ENCODE data around the gene KRTAP5-2. TPM values are rescaled to one million over a fixed set of nuclear protein-coding genes. Genes with fewer than 3 reads are reported as not detected.

Gene KRTAP5-2
- total and polyA plus RNA-seq, 8 donors: not detected

DNA sequence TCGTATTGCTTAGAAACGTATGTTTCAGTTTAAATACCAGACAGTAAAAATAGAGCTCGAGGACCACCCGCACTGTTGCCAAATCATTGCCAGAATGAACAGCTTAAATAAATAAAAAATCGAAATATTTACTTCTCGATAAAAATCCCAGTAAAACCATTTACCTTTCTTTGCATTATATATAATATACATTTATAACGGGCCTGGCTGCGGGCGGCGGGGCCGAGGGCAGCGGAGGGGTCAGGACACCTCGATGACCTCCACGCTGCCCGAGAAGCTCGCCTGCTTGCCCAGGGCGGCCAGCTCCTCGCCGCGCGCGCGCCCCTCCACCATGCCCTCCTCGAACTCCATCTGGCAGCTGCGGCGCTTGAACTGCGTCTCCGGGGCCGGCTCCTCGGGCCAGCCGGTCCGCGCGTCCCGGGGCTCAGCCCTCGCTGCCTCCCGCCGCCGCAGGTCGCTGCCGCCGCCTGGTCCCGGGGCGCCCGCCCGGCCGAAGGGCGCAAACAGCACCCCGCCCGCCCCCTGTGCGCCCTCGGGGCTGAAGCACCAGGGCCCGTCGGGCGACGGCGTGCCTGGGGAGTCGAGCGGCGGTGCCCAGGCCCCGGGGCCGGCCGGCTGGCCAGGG, 41.7 kb downstream of the KRTAP5-2 start:
- ATAC-seq (no peak), DNase-seq (peak in 1 of 4 donors; percentile 71)
- intact Hi-C loops (cut with DNase I): no loop called here
- H3K4me1 ChIP-seq: peaks cover 12 to 26% of the 10 kb centered on the region in 2 donors
- TF ChIP-seq, protein P1, sequence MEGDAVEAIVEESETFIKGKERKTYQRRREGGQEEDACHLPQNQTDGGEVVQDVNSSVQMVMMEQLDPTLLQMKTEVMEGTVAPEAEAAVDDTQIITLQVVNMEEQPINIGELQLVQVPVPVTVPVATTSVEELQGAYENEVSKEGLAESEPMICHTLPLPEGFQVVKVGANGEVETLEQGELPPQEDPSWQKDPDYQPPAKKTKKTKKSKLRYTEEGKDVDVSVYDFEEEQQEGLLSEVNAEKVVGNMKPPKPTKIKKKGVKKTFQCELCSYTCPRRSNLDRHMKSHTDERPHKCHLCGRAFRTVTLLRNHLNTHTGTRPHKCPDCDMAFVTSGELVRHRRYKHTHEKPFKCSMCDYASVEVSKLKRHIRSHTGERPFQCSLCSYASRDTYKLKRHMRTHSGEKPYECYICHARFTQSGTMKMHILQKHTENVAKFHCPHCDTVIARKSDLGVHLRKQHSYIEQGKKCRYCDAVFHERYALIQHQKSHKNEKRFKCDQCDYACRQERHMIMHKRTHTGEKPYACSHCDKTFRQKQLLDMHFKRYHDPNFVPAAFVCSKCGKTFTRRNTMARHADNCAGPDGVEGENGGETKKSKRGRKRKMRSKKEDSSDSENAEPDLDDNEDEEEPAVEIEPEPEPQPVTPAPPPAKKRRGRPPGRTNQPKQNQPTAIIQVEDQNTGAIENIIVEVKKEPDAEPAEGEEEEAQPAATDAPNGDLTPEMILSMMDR (IDR thresholded peaks at IDR 0.05): no peak
- peaks cover 0 to 58% of the 10 kb centered on the region in 2 donors for H3K27me3 ChIP-seq
- H3K4me3 ChIP-seq: no peak overlapping the region
- no peak overlapping the region for H3K27ac ChIP-seq
- peaks cover 0 to 14% of the 10 kb centered on the region in 2 donors for H3K36me3 ChIP-seq
- H3K9me3 ChIP-seq: no peaks in the 10 kb centered on the region

DNA sequence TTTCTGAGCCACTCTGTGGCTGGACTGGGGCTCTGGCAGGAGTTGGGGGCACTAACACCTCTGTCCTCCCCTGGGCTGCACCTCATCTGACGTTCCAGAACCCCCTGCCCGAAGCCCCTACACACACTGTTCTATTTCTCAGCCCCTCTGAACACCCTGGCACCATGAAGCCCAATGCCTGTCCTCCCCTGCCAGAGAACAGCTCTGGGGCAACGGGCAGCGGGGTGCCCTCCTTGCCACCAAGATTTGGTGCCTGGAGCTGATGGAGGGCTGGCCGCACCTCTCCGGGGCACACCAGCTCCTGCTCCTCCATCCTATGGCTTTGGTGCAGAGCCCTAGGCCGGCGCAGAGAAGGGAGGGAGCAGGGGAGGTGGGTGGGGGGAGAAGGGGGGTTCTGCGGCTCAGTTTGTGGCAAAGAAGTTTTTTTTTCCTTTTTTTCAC, 42.4 kb downstream of the KRTAP5-2 start:
- Histone ChIP-seq H3K4me1 (peaks cover 12 to 26% of the 10 kb centered on the region in 2 donors), H3K9me3 (no peaks in the 10 kb centered on the region), H3K27me3 (peaks cover 0 to 58% of the 10 kb centered on the region in 2 donors), H3K27ac (no peak overlapping the region), H3K4me3 (no peak overlapping the region), H3K36me3 (peaks cover 0 to 14% of the 10 kb centered on the region in 2 donors)
- TF ChIP-seq, protein P1 (IDR thresholded peaks at IDR 0.05): no peak
- intact Hi-C loops (cut with DNase I): no loop called here
- ATAC-seq: no peak
- DNase-seq: peak in 1 of 4 donors; percentile 65

DNA sequence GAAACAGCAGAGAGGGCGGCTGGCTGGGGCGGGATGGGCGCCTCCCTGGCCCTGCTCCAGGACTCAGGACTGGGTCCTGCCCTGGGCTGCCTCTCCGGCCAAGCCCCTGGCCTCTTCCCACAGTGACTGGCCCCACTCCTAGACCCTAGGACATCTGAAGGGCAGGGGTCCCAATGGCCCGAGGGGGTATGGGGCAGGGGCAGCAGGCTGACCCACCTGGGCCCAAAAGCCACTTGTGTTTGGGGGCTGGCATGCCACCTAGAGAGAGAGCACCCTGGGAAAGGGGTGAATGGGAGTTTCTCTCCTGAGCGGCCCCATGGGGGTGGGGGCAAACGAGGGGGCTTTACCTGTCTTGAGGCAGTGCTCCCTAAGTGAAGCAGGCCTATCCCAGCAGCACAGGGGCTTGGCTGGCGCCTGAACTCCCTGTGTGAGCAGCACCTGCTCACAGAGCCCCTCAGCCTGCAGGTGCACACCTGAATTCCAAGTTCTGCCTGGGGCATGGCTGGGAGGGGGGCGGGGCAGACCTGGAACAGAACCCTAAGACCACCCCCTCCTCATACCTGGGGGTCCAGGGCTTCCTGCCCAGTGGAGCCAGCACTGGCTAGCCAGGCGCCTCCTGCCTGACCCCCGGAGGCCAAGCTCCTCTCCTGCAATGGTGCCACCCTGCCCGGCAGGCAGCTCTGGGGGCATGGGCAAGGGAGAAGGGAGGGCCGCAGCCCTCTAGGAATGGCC, 42.9 kb downstream of the KRTAP5-2 start:
- TF ChIP-seq, protein P1 (IDR thresholded peaks at IDR 0.05): no peak
- Histone ChIP-seq H3K4me1 (peaks cover 12 to 26% of the 10 kb centered on the region in 2 donors), H3K27me3 (peaks cover 0 to 58% of the 10 kb centered on the region in 2 donors), H3K9me3 (no peaks in the 10 kb centered on the region), H3K27ac (no peak overlapping the region), H3K36me3 (peaks cover 0 to 14% of the 10 kb centered on the region in 2 donors), H3K4me3 (no peak overlapping the region)
- DNase-seq (peak in 1 of 4 donors; percentile 55), ATAC-seq (no peak)
- intact Hi-C loops (cut with DNase I): no loop called here

DNA sequence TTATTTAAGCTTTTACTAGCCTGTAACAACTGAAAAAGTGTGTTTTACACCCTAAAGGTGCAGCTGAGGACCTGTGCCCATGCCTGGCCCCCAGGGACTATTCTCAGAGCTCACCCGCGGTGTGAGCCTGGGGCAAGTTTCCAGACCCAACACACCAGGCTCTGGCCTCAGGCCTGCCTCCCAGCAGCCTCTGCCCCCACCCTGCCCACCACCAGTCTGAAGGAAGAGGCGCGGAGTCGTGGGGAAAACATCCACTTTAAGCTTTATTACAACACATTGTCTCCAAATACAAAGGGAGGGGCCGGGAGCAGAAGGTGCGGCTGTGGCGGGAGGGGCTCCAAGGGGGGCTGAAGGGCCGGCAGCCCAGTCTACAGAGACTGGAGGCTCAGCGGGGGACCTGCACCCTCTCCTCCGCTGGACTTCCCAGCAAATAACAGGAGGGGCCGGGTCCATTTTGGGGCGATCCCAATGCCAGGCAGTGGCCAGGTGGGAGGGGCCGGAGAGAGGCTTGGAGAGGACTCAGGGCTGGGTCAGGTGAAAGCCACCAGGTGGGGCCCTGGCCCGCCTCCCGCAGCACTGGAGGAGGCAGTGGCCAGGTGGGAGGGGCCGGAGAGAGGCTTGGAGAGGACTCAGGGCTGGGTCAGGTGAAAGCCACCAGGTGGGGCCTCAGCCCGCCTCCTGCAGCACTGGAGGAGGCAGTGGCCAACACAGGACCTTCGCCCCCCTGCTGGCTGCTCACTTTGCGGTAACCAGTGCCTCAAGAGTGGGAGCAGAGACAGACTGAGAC, 44.1 kb downstream of the KRTAP5-2 start:
- Histone ChIP-seq H3K36me3 (peaks cover 0 to 14% of the 10 kb centered on the region in 2 donors), H3K4me3 (no peak overlapping the region), H3K4me1 (peaks cover 6 to 15% of the 10 kb centered on the region in 2 donors), H3K27me3 (peaks cover 0 to 60% of the 10 kb centered on the region in 2 donors), H3K9me3 (no peaks in the 10 kb centered on the region), H3K27ac (no peak overlapping the region)
- DNase-seq (peak in 3 of 4 donors; percentile 62 to 92 (median 87)), ATAC-seq (peak; percentile 85)
- intact Hi-C loops (cut with DNase I): no loop called here
- TF ChIP-seq, protein P1 (IDR thresholded peaks at IDR 0.05): no peak

All from left lung (tissue), 10 donors.